HG02938 (cell line): Measurements from ENCODE around the gene PDE4D.
"Not testable (repeated sequence)": the region's sequence is repeated elsewhere in the genome, so short reads cannot be mapped to it uniquely, and the experiment has no call there.

Source experiments
- ATAC-seq: cut with Tn5 transposase; IDR thresholded peaks from one replicate; pipeline ENCODE4 v1.9.1; 2021; ENCODE audit warnings: mild to moderate bottlenecking, moderate library complexity; ENCODE audit not compliant: unreplicated experiment

PDE4D gene

DNA sequence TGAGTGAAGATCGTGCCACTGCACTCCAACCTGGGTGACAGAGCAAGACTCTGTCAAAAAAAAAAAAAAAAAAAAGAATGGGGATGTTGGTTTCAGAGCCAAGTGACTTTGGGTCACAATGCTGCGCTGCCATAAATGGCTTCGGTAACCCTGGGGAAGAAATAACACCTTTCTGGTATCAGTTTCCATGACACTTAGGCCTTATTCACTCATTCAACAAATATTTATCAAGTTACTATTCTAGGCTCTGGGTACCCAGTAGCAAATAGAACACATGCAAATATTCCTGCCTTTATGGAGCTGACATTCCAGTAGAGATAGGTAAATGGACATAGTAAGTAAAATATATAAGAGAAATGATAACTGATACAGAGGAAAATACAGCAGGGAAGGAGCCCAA, 454.2 kb downstream of the PDE4D start:
- no peak for ATAC-seq

DNA sequence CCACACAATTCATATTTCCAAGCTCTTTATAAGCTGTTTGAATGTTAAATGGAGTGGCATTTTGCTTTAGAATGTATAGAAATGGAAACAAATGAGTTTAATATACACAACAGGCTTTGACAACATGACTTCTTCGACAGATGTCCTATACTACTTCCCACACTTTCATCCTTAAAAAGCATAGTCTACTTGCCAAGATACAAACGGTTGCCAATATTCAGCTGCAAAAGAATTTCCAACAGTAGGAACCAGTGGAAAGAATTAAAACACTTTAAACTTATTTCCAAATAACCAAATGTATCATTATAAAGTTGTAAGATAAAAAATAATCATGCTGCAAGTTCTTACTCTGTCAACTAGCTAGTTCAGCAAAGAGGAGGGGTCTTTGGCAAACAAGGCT, 456.4 kb downstream of the PDE4D start:
- no peak for ATAC-seq

DNA sequence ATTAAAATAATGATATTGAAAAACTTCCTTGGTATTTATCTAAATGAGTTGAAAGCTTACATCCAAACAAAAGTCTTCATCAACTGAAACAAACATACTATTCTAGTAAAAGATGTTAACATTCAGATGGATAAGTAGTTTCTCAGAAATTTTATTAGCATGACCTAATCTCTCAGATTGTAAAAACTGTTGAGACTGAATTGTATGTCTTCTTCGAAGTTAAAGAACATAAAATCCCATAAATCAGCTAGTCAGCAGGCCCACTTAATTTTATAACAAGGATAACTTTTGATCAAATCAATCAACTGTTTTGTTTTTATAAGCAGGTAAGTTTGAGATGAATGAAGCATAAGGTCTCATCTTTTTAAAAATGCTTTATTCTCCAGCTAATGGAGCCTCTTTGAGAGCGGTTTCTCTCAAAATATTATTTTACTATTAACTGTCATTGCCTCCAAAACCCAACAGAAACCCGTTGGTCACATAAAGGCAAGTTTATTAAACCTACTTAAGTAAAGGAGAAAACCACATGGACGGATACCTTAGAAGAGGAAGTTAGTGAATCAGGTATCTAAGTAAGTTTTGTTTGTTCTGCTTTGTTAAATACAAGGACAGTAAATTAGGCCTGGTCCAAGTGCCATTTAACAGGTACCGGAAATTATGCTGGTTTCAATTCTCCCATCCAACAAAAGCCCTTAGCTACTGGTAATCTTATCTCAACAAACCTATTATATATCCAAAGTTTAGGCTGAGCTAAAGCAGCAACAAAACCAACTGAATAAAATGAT, 457.0 kb downstream of the PDE4D start:
- ATAC-seq, result no peak

DNA sequence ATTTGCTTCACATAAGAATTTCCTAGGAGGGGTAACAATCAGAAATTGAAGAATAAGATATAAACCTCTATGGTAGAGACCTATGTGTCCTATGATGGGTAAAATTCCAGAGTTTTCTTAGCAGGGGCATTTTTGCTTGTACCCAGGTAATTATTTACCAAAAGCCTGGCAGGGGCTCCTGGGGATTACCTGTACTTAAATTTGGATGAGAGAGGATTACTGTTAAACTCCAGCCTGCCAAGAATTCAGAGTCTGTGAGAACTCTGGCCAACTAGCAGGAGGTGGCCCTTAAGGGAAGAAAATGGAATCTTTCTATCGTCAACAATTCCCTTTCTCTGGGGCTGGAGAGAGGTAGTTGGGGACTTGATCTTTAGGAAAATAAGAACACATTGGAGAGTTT, 460.4 kb downstream of the PDE4D start:
- no peak for ATAC-seq

DNA sequence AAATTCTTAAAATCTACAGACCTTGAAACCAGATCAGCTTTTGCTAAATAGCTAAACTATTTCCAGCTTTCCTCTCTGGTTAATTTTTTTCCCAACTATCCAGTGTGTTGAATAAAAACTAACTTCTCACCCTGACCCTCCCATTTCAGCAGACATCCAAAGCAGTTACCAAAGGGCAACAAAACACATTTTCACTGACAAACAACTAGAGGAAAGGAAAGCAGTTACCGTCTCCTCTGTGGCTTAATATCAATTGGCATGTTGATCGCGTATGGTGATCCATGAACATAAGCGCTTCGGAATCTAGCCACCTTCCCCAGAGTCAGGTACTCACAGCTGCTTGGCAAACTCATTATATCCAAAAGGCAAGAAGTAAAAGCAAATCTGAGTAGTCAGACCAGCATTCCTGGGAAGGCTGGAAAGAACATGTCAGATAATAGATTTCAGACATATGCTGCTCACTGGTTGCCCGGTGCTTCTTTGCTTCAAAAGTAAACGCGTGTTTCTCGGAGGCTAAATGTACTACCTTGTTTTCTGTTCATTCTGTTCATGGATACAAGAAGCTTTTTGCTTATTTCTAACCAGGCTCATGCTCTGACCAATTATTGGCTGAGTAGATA, 463.4 kb downstream of the PDE4D start:
- ATAC-seq, result no peak

DNA sequence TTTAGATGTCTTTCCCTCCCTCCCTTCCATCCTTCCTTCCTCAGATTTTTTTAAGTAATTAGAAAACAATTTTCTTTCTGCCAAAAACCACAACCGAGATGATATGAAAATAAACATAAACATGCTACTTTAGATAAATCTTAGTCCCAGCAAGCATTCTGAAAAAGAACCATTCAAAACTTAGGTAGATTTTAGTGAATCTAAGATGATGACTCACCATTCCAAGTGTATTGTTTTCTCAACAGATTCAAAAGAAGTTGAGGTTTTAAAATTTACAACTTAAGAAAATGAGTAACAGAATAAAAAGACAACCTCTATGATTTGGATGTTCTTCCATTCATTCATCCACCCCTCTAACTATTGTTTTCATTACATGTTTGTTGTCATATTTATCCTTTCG, 465.1 kb downstream of the PDE4D start:
- ATAC-seq, result no peak

DNA sequence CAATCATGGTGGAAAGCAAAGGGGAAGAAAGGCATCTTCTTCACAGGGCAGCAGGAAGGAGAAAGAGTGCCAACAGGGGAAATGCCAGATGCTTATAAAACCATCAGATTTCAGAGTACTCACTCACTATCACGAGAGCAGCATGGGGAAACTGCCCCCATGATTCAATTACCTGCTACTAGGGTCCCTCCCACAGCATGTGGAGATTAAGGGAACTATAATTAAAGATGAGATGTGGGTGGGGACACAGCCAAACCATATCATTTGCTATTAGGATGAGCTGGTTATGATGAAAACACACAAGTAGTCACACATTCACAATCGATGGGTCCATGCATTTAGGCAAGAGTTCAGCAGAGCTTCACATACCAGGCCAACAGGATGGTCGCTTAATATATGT, 469.0 kb downstream of the PDE4D start:
- ATAC-seq, result no peak

DNA sequence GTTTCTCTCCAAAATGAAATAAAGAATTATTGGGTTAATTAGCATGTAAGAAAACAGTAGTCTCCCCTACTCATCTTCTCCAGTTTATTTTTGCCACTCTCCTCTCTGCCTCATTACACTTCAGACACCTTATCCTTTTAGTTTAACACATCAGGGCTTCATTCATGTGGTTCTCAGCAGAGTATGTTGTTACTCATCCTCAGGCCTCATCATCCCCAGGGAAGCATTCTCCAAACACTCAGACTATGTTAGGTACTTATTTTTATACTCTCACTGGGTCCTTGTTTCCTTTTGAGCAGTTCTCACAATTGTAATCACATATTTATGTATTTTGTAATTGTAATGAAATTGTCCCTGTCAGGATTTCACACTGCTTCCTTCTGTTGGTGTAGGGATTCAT, 470.5 kb downstream of the PDE4D start:
- no peak for ATAC-seq

DNA sequence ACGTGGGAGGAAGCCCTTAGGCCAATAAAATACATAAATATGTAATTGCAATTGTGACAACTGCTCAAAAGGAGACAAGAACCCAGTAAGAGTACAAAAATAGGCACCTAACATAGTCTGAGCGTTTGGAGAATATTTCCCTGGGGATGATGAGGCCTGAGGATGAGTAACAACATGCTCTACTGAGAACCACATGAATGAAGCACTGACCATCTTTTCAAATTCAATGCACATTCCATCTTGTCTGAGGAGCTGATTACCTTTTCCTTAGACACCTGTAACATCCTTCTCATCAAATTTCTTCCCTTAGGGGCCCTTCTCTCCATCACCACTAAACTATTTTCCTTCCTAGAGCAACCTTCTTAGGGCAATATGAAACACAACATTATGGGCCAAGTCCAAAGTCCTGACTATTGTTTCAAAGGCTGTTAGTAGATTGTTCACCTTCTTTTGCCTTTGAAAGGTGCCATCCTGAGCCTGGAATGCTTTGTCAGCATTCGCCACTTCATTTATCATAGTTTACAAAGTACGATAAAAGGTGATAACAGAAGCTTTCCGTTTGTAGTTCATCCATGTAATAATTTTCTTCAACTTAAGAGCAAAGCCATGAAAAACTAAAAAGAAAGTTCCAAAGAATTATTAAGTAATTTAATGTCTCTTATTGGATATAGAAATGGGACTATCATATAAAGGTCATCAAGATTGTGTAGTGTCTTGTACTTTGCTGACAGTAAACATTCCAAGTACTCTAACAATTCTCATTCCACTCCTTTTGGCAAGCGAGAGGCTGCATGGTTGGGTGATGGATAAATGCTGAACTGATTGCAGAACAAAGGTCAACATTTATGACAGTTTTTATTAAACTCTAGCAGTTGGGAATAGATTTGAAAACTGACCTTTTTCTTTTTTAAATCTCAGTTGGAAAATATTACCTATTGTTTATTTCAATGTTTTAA, 471.3 kb downstream of the PDE4D start:
- no peak for ATAC-seq

DNA sequence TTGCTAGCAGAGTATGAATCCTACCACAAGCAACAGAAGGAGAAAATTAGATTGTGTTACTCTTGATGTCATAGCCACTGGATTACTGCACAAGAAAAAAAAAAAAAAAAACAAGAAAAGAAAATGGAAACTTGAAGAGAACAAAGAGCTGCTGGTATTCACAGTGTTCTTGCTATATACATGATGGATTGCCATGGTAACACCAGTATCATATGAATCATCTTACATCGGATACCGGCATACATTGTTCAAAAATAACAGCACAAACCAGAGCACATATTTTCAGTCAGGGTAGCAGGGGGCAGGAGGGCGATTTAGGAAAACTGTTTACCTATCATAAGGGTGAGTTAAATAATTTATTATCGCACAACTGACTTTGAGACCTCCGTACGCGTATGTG, 472.9 kb downstream of the PDE4D start:
- ATAC-seq, result no peak

DNA sequence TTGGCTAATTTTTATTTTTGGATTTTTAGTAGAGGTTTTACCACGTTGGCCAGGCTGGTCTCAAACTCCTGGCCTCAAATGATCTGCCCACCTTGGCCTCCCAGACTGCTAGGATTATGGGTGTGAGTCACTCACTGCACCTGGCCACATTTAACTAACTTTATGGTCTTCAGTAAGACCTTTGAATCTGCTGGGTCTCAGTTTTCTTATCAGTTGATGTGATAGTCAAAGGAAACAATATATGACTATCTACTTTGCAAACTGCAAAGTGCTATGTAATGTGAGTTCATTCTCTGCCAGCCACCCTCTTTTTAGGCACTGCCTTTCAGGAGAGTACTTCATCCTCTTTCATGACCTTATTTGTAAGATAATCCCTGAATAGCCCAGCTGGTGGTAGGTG, 474.7 kb downstream of the PDE4D start:
- ATAC-seq, result no peak

DNA sequence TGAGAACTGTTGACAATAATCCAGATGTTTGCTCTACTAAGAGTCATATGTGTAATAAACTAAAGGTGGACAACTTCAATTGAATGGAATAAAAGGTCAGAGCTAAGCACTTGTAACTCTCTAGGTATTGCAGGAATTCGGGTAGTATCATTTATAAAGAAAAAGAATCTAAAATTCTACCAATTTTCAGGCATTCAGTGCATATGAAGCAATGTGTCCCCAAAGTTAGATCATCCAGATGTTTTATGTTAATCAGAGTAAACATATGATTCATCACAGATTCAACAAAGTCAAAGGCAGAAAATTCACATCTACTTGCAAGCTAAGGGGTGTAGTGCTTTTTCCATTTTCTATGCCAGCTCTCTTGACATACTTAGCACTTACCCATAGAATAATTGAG, 477.1 kb downstream of the PDE4D start:
- ATAC-seq, result no peak

DNA sequence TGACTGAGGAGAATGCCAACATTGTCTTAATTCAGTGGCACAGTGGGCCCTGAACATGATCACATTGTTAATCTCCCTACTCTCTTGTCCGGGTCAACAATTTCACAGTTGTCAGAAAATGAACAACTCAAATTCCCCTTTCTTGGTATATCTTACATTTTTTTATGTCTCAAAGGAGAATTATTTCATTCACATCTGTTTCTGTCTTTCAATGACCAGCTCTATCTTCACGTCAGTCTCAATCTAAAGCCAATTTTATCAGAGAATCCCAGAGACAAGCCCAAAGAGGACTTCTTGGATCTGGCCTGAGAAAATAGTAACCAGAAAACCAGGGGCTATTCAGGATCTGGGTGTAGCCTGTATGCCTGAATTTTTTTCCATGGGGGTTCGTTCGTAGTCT, 477.5 kb downstream of the PDE4D start:
- no peak for ATAC-seq

DNA sequence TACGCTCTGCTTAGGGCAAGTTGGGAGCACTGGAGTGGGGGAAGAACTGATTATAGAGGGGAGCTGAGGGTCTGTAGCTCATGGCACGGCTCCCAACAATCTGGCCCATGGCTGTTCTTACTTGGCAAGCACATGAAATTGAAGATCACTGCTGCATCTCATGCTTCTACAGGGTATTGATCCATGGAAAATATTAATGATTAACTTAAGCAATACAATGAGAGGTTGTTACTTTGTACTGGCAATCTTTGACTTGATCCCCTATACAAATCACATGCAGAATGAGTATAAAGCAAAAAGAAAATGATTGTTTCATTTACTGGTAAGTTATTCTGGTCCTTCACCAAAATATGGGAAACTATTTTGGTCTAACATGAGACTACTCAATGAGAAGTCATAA, 481.1 kb downstream of the PDE4D start:
- no peak for ATAC-seq

DNA sequence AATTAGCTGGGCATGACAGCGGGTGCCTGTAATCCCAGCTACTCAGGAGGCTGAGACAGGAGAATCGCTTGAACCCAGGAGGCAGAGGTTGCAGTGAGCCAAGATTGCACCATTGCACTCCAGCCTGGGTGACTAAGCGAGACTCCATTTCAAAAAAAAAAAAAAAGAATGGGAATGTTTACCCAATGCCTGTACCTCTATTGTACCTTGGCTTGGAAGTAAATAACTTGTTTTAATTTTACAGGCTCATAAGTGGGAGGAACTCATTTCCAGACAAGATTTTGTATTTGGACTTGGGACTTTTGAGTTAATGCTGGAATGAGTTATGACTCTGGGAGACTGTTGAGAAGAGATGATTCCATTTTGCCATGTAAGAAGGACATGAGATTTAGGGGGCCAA, 484.5 kb downstream of the PDE4D start:
- ATAC-seq, result not testable (repeated sequence)

DNA sequence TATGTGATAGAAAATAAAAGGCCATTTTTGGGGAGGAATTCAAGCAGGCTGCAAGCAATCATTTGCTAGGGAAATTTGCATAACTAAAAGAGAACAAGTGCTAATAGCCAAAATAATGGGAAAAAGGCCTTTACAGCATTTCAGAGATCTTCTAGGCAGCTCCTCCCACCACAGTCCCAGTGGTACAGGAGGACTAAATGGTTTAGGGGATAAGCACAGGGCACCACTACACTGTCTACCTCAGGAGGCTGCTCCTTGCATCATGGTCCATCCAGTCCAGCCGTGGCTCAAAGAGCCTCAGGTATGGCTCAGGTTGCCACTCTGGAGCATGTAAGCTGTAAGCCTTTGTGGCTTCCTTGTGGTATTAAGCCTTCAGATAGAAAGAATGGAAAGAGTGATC, 485.6 kb downstream of the PDE4D start:
- no peak for ATAC-seq

DNA sequence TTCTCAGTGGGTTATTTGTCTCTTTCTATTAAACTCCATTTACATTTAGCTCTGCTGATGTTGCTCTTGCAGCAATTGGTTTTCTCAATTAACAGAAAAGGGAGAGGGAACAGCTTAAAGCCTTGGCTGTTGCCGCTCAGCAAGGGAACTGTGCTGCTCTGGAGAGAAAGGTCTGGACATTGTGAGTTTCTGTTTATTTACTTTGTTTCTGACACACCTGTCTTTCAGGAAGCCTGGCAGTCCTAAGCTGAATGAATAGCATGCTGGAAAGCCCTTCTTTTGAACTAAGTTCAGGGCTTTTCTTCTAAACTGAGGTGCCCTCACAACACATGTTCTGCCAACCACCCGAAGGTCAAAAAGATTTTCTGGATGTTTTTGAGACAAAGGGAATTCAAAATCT, 491.9 kb downstream of the PDE4D start:
- no peak for ATAC-seq

DNA sequence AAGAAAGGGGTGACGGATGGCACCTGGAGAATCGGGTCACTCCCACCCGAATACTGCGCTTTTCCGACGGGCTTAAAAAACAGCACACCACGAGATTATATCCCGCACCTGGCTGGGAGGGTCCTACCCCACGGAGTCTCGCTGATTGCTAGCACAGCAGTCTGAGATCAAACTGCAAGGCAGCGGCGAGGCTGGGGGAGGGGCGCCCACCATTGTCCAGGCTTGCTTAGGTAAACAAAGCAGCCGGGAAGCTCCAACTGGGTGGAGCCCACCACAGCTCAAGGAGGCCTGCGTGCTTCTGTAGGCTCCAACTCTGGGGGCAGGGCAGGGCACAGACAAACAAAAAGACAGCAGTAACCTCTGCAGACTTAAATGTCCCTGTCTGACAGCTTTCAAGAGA, 498.6 kb downstream of the PDE4D start:
- not testable (repeated sequence) for ATAC-seq

DNA sequence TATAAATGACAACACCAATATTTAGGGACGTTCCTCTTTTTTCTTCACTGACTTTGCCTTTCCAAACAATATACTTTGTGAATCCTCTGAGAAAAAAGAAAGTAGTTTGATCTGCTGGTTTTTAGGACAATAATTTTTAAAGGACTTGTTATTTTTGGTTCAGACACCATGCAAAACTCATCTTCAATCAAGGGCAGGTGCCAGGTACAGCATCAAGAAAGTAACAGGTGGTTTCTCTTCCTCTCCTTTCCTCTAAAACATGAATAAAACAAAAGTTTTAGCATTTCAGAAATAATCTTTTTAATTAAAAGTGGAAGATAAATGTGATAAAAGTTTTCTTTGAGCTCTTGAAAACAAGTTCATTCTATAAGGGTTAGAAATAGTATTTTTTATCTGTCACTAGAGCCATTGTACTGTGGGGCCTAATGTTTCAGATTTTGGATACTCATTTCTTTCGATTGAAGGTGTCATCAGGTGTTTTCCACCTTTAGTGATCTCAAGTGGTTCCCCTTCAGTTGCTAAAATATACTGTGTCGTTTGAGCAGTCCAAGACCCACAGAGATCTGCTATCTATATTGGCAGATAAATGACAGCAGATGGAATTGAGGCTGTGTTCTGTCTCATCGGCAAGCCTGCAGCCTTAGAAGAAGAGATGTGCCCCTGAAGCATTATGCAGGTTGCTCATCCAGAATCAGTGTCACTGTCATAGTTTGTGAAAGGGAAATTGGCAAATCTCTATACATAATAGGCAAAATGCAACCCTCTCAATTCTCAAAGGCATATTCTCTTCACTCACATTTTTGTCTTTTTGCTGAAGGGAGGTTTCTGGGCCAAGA, 499.7 kb downstream of the PDE4D start:
- no peak for ATAC-seq

DNA sequence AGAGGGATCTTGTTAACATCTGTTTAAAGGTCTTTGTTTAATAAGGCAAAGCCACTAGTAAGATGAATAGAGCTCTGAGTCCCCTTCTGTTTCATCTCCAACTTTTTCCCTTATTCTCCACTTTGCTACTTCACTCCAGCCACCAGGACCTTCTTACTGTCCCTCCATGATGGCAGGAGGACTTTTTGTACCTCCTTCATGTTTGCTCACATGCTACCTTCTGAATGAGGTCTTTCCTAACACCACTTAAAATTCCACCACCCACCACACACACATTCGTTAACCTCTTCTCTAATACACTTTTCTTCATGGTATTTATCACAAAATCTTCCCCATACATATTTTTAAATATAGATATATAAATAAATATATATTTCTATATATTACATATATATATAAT, 501.9 kb downstream of the PDE4D start:
- no peak for ATAC-seq

DNA sequence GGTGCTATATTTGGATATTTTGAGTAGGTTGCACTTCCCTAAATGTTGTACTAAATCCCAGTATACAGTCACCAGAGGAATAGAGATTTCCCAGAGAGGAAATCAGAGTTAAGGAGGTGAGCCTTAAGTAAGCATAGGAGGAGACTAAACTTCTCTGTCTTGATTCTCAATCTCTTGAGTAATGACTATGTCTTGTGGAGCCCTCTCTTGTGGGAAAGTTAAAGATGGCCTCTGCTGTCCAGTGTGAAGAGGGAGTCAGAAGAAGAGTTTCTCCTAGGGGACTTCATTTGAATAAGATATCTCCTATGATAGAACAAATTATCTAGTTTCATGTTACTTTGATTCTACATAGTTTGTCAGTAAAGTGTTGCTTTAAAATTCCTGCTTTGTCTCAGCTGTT, 502.5 kb downstream of the PDE4D start:
- ATAC-seq, result no peak
